OCI-LY1 (cell line): ENCODE measurements around the gene METTL1.

ENCODE experiments used
- EZH2 ChIP-seq: fragments of 200-600 bp; sonication (generic), shearing (Covaris generic); IDR thresholded peaks from 2 replicates; pipeline ENCODE4 v1.8.0; 2017; ENCODE audit warnings: borderline replicate concordance, mixed run types, mild to moderate bottlenecking, antibody characterized with exemption, low read length, moderate library complexity, mixed read lengths
- TF ChIP-seq, protein P1 (sequence below): fragments of 200-600 bp; sonication (generic), shearing (Covaris generic); IDR thresholded peaks from 2 replicates; pipeline ENCODE4 v1.5.1; 2017; ENCODE audit warnings: mild to moderate bottlenecking, antibody characterized with exemption, low read length, moderate library complexity, mixed read lengths

DNA sequence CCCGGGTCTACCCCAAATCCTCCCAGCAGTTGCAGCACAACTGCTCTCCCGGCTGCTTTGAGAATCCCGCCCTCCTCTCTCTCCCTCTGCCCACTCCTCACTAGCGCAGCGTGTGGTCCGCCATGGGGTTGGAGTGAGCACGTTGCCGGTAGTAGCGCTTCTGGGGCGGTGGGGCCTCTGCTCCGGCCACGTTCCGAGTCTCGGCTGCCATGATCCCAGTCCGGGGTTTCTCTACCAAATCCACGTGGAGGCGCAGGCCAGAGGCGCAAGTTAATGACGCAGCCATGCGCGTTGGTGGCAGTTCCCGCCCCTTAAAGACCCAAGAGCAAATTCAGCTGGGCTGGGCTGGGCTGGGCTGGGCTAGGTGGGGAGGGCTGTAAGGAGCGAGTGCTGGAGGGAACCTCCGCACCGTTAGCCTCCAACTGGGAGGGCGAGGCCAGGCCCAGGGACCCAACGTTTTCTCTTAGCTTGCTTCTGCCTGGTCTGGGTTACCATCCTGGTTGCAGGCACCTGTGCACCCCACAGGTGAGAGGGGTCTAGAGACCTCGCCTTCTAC, at the start of gene METTL1:
- TF ChIP-seq, protein P1, sequence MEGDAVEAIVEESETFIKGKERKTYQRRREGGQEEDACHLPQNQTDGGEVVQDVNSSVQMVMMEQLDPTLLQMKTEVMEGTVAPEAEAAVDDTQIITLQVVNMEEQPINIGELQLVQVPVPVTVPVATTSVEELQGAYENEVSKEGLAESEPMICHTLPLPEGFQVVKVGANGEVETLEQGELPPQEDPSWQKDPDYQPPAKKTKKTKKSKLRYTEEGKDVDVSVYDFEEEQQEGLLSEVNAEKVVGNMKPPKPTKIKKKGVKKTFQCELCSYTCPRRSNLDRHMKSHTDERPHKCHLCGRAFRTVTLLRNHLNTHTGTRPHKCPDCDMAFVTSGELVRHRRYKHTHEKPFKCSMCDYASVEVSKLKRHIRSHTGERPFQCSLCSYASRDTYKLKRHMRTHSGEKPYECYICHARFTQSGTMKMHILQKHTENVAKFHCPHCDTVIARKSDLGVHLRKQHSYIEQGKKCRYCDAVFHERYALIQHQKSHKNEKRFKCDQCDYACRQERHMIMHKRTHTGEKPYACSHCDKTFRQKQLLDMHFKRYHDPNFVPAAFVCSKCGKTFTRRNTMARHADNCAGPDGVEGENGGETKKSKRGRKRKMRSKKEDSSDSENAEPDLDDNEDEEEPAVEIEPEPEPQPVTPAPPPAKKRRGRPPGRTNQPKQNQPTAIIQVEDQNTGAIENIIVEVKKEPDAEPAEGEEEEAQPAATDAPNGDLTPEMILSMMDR: no peak
- no peak for TF ChIP-seq EZH2
